HG03457 (cell line): ENCODE data around the gene WDR45B.

Experiments used
- ATAC-seq: cut with Tn5 transposase; IDR thresholded peaks from one replicate; pipeline ENCODE4 v1.9.1; 2021; ENCODE audit warnings: moderate number of reproducible peaks; ENCODE audit not compliant: unreplicated experiment

The WDR45B gene

DNA sequence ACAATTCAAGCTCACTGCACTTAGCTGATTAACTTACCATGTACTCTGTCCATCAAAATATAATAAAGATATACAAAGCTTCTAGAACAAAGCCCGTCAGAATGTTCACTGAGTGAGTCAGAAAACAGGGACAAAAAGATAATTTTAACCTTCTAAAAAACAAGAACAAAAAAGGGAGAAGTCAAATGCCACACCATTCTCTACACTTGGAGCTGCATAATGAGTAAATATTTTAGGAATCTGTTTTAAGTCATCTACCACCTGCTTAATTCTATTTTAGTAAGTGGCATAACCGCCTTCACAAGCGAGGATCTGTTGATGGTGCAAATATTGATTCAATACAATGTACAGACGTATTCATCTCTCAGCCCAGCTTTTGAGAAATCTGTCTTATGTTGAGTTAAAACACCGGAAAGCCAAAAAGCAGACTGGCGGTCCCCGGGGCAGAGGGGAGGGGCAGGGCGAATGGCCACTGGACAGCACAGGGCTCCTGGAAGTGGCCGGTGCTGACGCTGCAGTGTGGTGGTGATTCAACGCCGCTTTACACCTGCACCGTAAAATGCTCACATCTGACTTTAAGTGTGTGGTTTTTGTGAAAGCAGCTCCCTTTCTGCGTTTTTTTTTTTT, 30.1 kb upstream of the WDR45B start:
- ATAC-seq = no peak

- no peak for ATAC-seq
Observed at GRCh38 chr17:82677353-82677925, 29.2 kb upstream of the WDR45B start.

- ATAC-seq = no peak
Observed at GRCh38 chr17:82675476-82676245, 27.4 kb upstream of the WDR45B start.

- ATAC-seq = no peak
Observed at GRCh38 chr17:82674656-82675475, 26.6 kb upstream of the WDR45B start.

DNA sequence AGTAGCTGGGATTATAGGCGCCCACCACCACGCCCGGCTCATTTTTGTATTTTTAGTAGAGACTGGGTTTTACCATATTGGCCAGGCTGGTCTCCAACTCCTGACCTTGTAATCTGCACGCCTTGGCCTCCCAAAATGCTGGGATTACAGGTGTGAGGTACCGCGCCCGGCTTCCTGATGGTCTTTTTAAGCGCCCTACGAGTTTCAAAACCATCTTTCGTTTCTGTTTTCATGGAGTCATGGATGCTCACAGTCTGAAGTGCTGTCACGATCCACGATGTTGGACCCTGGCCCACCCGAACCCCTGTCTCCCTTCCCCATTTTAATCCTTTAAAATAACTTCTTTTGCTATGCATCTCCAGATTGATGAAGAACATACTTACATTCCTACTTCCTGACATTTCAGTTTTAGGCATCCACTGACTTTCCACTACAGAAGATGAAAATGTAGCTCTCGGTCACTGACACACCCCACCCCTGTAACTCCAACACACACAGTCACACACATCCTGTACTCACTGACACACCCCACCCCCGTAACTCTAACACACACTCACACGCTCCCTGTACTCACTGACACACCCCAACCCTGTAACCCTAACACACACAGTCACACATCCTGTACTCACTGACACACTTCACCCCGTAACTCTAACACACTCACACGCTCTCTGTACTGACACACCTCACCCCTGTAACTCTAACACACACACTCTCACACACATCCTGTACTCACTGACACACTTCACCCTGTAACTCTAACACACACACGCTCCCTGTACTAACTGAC, 22.6 kb upstream of the WDR45B start:
- no peak for ATAC-seq

GRCh38 chr17:82668631-82669099, 20.4 kb upstream of the WDR45B start:
- no peak for ATAC-seq

DNA sequence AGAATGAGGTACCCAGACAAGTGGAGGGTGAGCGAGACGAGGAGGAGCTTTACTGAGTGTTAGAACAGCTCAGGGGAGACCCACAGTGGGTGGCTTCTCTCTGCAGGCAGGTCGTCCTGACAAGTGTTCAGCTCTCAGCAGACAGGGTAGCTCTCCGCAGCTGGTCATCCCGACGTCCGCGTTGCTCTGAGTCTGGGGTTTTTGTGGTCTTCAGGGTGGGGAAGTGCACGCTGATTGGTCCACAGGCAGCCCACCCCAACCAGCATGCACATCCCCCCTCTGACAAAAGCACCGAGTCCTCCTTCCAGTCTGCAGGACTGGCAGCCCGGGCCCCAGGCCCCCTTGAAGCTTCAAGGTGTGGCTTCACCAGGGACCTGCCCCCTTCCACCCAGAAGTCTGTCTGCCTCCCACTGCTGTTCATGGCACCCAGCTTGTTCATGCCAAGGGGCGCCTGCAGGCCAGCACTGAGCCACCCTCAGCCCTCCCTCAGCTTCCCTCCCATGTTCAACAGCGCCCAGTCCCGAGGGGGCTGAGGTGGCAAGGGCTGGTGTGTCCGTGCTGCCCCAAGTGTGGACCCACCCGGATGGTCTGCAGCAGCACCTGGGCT, 19.9 kb upstream of the WDR45B start:
- no peak for ATAC-seq

DNA sequence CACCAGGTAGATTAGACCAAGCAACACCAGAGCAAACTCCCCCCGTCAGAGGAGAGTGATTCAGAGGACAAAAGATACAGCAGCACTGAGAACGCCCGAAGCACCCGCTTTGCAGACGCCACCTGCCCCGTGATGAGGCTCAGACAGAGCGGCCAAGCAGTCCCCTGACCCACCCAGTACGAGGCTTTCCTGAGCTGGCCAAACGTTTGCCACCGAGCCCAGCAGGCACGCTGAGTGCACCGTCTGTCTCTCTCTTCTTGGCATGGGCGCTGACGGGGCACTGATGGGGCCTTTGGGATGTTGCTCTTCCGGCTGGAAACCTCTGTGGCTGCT, 19.4 kb upstream of the WDR45B start:
- ATAC-seq = no peak

- ATAC-seq = no peak
Observed at GRCh38 chr17:82666931-82667667, 18.9 kb upstream of the WDR45B start.

GRCh38 chr17:82665891-82666290, 17.6 kb upstream of the WDR45B start:
- ATAC-seq = no peak

DNA sequence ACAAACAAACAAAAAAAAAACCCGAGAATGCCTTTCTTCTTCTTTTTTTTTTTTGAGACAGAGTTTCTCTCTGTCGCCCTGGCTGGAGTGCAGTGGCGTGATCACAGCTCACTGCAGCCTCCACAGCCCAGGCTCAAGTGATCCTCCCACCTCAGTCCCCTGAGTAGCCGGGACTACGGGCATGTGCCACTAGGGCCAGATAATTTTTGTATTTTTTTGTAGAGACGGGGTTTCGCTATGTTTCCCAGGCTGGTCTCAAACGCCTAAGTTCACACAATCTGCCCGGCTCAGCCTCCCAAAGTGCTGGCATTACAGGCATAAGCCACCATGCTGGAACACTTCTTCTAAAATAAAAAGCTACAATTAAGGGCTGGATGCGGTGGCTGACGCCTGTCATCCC, 17.0 kb upstream of the WDR45B start:
- no peak for ATAC-seq

GRCh38 chr17:82664701-82665182, 16.5 kb upstream of the WDR45B start:
- no peak for ATAC-seq

DNA sequence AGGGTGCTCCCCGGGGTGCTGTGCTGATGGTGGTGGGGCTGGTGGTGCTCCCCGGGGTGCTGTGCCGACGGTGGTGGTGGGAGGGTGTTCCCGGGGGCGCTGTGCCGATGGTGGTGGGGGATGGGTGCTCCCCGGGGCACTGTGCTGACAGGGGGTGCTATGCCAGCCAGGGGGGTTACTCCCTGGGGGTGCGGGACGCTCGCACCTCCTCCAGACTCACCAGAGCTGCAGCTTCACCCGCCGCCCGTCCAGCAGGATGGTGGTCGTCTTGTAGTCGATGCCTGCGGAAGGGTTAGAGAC, 16.0 kb upstream of the WDR45B start:
- ATAC-seq = no peak

- no peak for ATAC-seq
Observed at GRCh38 chr17:82663381-82664275, 15.4 kb upstream of the WDR45B start.

DNA sequence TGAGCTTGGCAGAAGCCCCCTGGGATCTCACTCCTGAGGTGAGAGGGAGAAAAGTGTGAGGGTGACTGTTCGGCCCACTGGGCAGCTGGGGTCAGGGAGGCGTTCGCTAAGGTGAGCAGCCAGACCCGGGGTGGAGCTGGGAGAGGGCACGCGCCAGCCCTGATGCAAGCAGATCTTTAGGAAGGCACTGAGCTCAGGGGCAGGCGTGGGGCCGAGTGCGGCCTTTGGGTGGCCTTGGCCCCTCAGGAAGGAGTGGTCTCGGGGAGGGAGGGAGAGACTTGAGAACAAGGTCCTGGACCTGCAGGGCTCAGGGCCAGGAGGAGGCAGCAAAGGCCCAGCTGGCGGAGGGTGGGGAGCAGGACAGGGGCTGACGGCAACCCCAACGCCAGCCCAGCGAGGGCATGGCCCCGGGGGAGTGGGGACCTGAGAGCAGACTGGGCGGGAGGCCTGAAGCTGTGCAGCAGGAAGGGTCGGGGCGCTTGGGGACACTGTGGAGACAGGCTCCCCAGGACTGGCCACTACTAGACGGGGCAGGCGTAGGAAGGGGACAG, 14.5 kb upstream of the WDR45B start:
- ATAC-seq = no peak

DNA sequence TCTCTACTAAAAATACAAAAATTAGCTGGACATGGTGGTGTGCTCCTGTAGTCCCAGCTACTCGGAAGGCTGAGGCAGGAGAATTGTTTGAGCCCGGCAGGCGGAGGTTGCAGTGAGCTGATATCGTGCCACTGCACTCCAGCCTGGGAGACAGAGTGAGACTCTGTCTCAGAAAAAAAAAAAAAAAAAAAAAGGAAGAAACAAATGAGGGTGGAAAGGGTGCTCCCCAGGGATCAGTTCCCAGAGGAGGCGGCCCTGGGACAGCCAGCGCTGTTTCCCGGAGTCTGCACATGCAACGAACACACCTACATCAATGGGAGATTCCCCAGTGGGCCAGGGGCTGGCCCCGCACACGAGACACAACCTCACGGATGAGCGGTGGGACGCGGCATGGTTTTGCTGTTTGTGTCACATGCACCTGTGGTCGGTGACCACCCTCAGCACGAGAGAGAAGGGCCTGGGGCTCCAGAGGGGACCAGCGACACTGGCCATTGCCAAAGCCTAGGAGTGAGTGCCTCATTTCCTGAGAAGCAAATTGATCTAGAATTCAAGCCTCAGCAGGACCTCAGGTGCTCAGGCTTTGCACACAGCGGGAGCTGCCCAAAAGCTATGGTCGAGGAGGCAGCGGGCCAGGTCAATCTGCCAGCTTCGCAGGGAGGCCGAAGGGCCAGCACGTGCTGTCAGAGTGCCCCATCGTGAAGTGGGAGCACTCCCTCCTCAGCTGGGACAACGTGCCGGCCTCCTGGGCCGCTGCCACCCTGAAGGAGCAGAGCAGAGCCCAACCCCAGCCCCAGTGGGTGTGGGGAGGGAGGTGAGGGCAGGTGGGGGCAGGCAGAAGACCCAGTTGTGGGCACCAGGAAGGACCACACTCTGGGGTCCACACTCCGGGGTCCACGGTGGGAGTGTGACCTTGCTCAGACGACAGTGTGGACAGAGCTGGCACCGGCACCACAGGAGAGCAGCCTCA, 13.8 kb upstream of the WDR45B start:
- no peak for ATAC-seq

DNA sequence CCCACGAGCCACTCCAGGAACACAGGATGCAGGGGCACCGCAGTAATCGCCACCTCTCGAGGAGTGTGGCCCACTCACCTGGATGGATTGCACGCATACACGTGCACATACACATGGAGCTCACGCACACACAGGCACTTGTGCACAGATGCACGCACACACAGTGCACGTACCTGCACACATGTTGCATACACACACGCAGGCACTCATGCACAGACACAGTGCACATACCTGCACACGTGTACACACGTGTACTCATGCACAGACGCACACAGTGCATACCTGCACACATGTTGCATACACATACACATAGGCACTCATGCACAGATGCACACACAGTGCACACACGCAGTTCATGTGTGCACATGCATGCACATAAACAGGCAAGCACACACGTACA, 11.6 kb upstream of the WDR45B start:
- ATAC-seq = no peak
